Astrocyte of the hippocampus (primary cell): ENCODE data around the gene GIMAP1.

Experiments used
- DNase-seq: peaks from one replicate; pipeline ENCODE4 v3.0.0; 2011; ENCODE audit warnings: low read depth, low spot score

Gene GIMAP1

DNA sequence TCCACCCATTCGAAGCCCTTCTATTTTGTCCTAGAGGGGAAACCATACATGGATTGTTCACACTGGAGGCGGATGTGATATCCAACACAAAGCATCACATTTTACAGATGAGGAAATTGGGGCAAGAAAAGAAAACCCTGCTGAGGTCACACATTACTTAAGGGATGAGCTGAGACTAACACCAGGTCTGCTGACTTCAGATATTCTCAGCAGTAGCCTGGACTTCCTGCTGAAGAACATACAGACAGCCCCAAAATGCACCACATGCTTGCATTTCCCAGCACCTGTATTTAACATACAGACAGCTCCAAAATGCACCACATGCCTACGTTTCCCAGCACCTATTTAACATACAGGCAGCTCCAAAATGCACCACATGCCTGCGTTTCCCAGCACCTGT is 32.0 kb downstream of the GIMAP1 start:
- no peak for DNase-seq

DNA sequence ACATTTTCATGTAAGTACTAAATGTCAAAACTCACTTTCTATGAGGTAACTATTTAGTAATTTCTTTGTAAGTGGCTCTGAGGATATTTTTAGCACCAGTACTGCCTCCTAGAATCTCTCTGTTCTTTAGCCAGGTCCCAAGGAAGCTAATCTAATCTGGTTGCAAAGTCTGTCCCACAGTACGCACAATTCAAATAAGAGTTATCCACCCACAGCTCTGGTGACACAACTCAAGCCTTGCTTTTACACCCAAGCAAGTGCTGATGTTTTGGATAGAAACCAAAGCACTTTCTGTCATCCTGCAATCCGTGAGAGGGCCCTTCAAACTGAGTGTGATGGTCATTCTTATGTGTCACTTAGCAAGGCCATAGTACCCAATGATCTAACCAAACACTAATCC is 35.3 kb downstream of the GIMAP1 start:
- no peak for DNase-seq

DNA sequence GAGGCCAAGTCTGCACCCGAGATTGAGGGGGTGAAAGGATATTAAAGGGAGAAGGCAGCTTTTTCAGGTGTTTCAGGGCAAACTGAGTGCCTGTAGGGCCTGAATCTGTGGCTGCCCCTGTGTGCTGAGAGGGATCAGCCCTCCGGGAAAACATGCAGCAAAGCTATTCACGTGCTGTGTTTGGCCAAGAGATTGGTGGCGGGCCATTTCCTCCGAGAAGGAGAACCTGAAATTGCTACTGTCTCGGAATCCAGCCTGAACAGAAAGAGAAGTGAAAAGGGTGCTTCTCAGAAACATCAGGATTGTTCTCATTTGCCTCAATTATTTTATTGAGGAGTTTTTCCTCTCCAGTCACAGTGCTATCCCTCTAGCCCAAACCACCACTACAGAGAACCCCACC is 36.8 kb downstream of the GIMAP1 start:
- no peak for DNase-seq

DNA sequence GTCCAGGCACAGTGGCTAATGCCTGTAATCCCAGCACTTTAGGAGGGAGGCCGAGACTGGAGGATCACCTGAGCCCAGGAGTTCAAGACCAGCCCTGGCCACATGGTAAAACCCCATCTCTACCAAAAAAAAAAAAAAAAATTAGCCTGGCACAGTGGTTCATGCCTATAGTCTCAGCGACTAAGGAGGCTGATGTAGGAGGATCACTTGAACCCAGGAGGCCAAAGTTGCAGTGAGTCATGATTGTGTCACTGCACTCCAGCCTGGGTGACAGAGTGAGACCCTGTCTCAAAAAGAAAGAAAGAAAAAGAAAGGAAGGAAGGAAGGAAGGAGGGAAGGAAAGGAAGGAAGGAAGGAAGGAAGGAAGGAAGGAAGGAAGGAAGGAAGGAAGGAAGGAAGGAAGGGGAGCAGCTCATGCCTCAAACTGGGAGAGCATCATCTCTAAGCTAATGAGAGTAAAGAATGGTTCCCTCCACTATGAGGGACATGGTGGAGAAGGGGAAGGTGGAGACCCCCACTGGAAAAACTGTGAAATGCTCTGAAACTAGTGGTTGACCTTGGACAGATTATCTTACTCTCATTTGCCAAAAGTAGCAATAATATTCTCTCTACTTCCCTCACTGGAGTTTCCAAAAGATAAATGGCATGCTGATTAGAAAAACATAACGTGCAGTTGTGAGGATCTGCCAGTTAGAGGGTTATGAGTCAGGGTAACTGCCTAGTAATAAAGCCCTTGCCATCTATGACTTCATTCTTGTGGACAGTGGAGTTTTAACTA is 37.6 kb downstream of the GIMAP1 start:
- DNase-seq = peak; percentile 2

DNA sequence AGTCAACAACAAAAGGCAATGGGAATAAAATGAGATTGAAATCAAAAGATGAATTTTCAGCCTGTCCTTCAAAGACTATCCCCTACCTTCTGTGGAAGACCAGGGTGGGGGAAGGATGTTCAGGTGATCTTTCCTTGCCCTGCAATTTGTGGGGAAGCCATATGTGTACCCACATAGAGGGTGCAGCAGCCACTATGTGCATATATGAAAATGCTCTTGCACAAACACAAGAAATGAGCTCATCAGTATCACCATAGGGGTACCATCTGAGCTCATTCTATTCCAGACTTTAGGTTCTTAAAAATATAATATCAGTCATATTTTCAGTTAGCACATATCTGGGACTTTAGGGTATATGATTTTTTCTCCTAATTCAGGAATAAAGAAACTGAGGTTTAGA is 38.5 kb downstream of the GIMAP1 start:
- no peak for DNase-seq

DNA sequence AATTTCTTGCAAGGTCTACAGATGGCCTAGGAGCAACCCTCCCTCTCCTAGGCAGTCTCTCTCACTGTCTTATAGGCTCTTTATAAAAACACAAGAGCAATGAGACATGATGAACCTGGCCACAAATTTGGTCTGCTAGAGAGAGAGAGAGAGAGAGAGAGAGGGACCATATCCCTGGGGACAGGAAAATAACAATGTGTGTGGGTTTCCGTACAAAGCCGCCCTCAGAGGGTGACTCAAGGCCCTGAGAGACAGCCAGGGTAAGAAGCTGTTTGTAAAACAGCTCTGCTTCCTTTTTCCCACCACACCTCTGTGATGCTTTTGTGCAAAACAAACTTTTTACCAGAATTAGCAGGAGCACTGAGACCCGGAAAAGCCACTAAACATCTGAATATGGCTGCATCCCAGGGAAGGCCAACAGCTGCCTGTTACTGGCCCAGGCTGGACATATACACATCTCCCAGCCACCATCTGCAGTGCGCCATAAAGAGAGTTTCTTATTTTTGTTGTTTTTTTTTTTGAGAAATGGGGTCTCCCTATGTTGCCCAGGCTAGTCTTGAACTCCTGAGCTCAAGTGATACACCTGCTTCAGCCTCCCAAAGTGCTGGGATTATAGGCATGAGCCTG is 39.2 kb downstream of the GIMAP1 start:
- DNase-seq = no peak

DNA sequence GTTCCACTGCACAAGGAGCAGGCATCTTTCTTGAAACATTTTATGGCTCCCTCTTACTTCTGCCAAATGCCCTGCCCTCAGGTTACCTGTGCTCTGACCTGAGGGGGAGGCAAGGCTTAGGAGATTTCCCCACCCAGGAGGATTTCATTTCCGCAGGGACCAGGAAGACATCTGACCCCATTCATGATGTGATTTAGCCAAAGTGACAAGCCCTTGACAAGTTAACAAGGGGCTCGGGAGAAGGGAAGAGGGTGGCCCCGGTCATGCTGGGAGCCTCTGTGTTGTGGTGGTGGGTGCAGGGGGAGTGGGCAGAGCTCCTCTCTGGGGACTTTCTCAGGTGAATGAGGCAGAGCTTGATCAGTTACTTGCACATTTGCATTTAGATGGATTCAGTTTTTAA is 39.8 kb downstream of the GIMAP1 start:
- DNase-seq = no peak

DNA sequence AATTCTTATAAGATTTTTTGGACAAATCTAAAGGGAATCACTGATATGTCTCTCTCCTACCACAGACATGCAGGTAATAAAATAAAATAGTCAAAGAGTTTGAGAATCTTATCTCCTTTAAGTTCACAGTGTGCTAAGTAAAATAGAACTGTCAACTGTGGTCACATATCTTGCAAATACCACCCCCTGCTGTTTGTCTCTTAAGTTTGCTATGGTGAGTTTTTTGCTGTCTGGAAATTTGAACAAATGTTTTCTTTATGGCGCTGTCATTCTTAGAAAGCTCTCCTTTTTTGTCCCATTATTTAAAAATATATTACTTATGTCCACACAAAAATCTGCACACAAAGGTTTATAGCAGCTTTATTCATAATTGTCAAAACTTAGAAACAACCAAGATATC is 40.4 kb downstream of the GIMAP1 start:
- DNase-seq = no peak

DNA sequence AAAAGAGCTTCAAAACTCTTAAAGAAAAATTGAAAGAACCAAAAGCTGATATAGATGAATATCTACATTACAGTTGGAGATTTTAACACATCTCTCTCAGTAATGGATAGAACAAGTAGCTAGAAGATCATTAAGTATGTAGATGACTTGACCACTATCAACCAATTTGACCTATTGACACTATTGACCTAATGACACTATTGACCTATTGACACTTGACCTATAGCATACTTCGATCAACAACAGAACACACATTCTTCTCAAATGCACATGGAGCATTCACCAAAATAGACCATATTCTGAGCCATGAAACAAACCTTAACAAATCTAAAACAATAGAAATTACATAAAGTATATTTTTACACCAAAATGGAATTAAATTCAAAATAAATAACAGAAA is 43.1 kb downstream of the GIMAP1 start:
- DNase-seq = no peak

DNA sequence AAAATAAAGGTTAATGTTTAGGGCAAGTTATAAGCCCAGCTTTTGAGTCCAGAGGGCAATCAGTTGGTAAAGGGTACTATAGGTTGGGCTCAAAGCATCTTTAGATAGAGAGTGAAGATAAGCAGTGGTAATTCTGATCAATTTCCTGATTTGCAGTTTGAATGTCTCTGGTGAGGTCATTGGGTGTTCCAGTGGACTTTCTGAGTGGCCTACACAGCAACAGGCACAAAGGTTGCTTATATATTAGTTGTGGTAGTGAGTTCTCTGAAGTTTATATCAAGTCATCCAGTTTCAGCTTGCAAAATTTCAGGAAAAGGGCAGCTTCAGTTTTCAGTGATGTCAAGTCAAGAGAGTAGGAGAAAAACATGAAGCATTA is 49.9 kb downstream of the GIMAP1 start:
- DNase-seq = no peak

DNA sequence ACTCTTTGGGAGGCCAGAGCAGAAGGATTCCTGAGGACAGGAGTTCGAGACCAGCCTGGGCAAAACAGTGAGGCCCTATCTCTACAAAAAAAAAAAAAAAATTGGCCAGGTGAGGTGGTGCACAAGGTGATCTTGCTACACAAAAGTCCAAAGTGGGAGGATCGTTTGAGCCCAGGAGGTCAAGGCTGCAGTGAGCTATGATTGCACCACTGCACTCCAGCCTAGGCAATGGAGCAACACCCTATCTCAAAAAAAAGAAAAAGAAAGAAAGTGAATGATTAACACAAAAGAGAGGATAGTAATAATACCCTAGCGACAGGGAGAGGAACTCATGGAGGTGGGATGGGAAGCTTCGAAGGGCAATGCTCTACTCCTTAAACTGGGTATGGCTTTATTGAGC is 53.4 kb downstream of the GIMAP1 start:
- no peak for DNase-seq
